ENCODE data around the gene DPYSL5.

The DPYSL5 gene

GRCh38 chr2:26993768-26994167 lies 145.8 kb downstream of the DPYSL5 start:
- DNase-seq (ENCODE audit: low read depth), result no peak

- no peak for DNase-seq (ENCODE audit: low read depth)
These were observed 147.1 kb downstream of the DPYSL5 start for GRCh38 chr2:26994983-26995382.

GRCh38 chr2:26997394-26997793 lies 149.5 kb downstream of the DPYSL5 start:
- DNase-seq (ENCODE audit: low read depth), result no peak

DNA sequence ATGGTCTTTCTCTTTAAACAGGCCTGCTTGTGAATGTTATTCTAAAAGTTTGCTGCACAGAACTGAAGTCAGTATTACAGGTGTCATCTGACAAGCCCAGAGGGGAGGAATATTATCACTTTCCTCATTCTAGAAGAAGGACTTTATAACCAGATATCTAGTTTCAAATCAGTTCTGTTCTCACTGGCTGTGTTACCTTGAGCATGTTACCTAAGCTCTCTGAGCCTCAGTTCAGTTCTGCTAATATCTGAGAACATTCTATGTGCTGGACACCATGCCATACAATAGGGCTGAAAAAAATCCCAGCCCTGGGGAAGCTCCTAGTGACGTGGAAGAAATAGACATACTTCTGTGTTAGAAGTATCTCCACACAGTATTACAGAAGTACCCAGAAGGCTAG lies 150.4 kb downstream of the DPYSL5 start:
- DNase-seq (ENCODE audit: low read depth), result no peak

Data from HS-5 (cell line).